A549 treated with GW870086 at 1 μM for 4 hours (cell line): ENCODE data around the gene CDKN2A. TPM values are rescaled to one million over a fixed set of nuclear protein-coding genes. Genes with fewer than 3 reads are reported as not detected.

ENCODE experiments used
- total RNA-seq: library from RNA; stranded (reverse); fragments of 200-300 nt; extraction: Qiagen RNA extraction; gene quantifications from 5 replicates; pipeline ENCODE4 v1.2.3, GENCODE V29; 2022; ENCODE audit warnings: low read depth

The CDKN2A gene
- 0.19 TPM in 1 of 5 replicates, not detected in the others for total RNA-seq

GRCh38 chr9:21993893-21994555 lies at the start of gene CDKN2A:
CDKN2A (minus strand) TSS chr9:21994392.

GRCh38 chr9:22008717-22009505 lies 14.7 kb upstream of the CDKN2A start, which contains the start of gene CDKN2B:
CDKN2B (minus strand) TSS chr9:22009305; CDS start chr9:22008953, 352 bp downstream.

GRCh38 chr9:21994556-21995005 lies 389 bp upstream of the CDKN2A start, which contains the start of gene CDKN2B-AS1:
CDKN2B-AS1 (plus strand) TSS chr9:21994791.

Other genes starting within 250 kb of the CDKN2A start
- gene MTAP, start 191.8 kb downstream of the CDKN2A start, total RNA-seq = 8.1 to 22.6 TPM (median 12.7 TPM) in 5 replicates
- not detected in 5 replicates for gene CDKN2B-AS1, start 399 bp upstream of the CDKN2A start, total RNA-seq
- not detected in 5 replicates for gene CDKN2B, start 14.9 kb upstream of the CDKN2A start, total RNA-seq